Activated B cell treated with CpG ODN at 0.5 μM for 24 hours (primary cell): ENCODE measurements around the gene SIGLEC1. TPM values are rescaled to one million over a fixed set of nuclear protein-coding genes. Genes with fewer than 3 reads are reported as not detected.

Source experiments
- ATAC-seq: fragments of 200-7000 bp; cut with Tn5 transposase; one replicate; pipeline ENCODE4 v1.10.0; 2021; ENCODE audit warnings: low read depth, mild to moderate bottlenecking, moderate library complexity
- CTCF ChIA-PET: fragments of 350-600 bp; sonication (Branson Sonifier 250); formaldehyde crosslinking; loops from one replicate; lab custom pipeline; 2021; ENCODE audit warnings: antibody characterized with exemption; lab: Charles Lee
- POLR2A ChIA-PET: fragments of 350-600 bp; sonication (Branson Sonifier 250); formaldehyde crosslinking; loops from one replicate; lab custom pipeline; 2021; ENCODE audit warnings: antibody characterized with exemption; lab: Charles Lee
- DNase-seq: peaks from one replicate; pipeline ENCODE4 v3.0.0; 2022
- H3K27ac Mint-ChIP-seq: one replicate; pipeline ENCODE4 v1.8.0; 2020; ENCODE audit warnings: mixed read lengths
- H3K27me3 Mint-ChIP-seq: one replicate; pipeline ENCODE4 v1.8.0; 2021; ENCODE audit warnings: mixed read lengths
- H3K36me3 Mint-ChIP-seq: one replicate; pipeline ENCODE4 v1.8.0; 2021; ENCODE audit warnings: low read depth, mixed read lengths
- H3K4me1 Mint-ChIP-seq: one replicate; pipeline ENCODE4 v1.8.0; 2021; ENCODE audit warnings: mixed read lengths
- H3K4me3 Mint-ChIP-seq: one replicate; pipeline ENCODE4 v1.8.0; 2020; ENCODE audit warnings: mild to moderate bottlenecking, mixed read lengths
- H3K9me3 Mint-ChIP-seq: one replicate; pipeline ENCODE4 v1.8.0; 2020; ENCODE audit warnings: mixed read lengths
- CTCF ChIP-seq: fragments of 200-600 bp; IDR thresholded peaks from one replicate; pipeline ENCODE4 v1.8.0; 2022; ENCODE audit warnings: antibody characterized with exemption, mild to moderate bottlenecking
- intact Hi-C: fragments of 100-400 bp; cut with micrococcal nuclease; formaldehyde crosslinking; loops from one replicate; pipeline ENCODE4 v1.15.1; 2024
- total RNA-seq: library from RNA; stranded (reverse); gene quantifications from 2 replicates; pipeline ENCODE4 v1.2.3, GENCODE V29; 2022

Gene SIGLEC1
- total RNA-seq, 1 donor from 2014 or later = not detected

- intact Hi-C loops = no loop called here
- H3K9me3 Mint-ChIP-seq = no peaks in the 10 kb centered on the region
- peaks cover 7% of the 10 kb centered on the region for H3K4me1 Mint-ChIP-seq
- H3K4me3 Mint-ChIP-seq = no peak overlapping the region
- no peak for TF ChIP-seq CTCF
- peaks cover 41% of the 10 kb centered on the region for H3K27me3 Mint-ChIP-seq
- ChIA-PET POLR2A (no interaction called here), CTCF (no interaction called here)
- H3K27ac Mint-ChIP-seq = no peak overlapping the region
- ATAC-seq (no peak), DNase-seq (no peak)
- no peaks in the 10 kb centered on the region for H3K36me3 Mint-ChIP-seq
Measured at GRCh38 chr20:3681352-3681930, 31.0 kb downstream of the SIGLEC1 start.

- H3K4me3 Mint-ChIP-seq = no peak overlapping the region
- DNase-seq (no peak), ATAC-seq (no peak)
- intact Hi-C loops = no loop called here
- no peak overlapping the region for H3K27ac Mint-ChIP-seq
- H3K9me3 Mint-ChIP-seq = no peaks in the 10 kb centered on the region
- H3K36me3 Mint-ChIP-seq = no peaks in the 10 kb centered on the region
- TF ChIP-seq CTCF = no peak
- CTCF ChIA-PET = no interaction called here
- peaks cover 7% of the 10 kb centered on the region for H3K4me1 Mint-ChIP-seq
- POLR2A ChIA-PET = no interaction called here
- peaks cover 40% of the 10 kb centered on the region for H3K27me3 Mint-ChIP-seq
Measured at GRCh38 chr20:3680701-3681351, 31.6 kb downstream of the SIGLEC1 start.

GRCh38 chr20:3679749-3680700, 32.4 kb downstream of the SIGLEC1 start:
- ATAC-seq (no peak), DNase-seq (no peak)
- Mint-ChIP-seq H3K27me3 (peaks cover 40% of the 10 kb centered on the region), H3K27ac (no peak overlapping the region), H3K36me3 (no peaks in the 10 kb centered on the region), H3K4me1 (peaks cover 7% of the 10 kb centered on the region), H3K4me3 (no peak overlapping the region), H3K9me3 (no peaks in the 10 kb centered on the region)
- intact Hi-C loops = no loop called here
- TF ChIP-seq CTCF = no peak
- ChIA-PET POLR2A (no interaction called here), CTCF (no interaction called here)

- intact Hi-C loops = no loop called here
- H3K4me3 Mint-ChIP-seq = no peak overlapping the region
- no peak for ATAC-seq
- ChIA-PET POLR2A (no interaction called here), CTCF (interaction anchor here (2.9 kb wide), 1 partner anchor 406 kb away, joined by 19 read pairs; no protein-coding TSS in a partner anchor)
- H3K27ac Mint-ChIP-seq = no peak overlapping the region
- H3K27me3 Mint-ChIP-seq = peaks cover 43% of the 10 kb centered on the region
- H3K36me3 Mint-ChIP-seq = no peaks in the 10 kb centered on the region
- TF ChIP-seq CTCF = no peak
- no peak for DNase-seq
- peaks cover 7% of the 10 kb centered on the region for H3K4me1 Mint-ChIP-seq
- H3K9me3 Mint-ChIP-seq = no peaks in the 10 kb centered on the region
Measured at GRCh38 chr20:3678856-3679720, 33.3 kb downstream of the SIGLEC1 start.
